ENCODE measurements around the gene PRKCZ. TPM values are rescaled to one million over a fixed set of nuclear protein-coding genes. Genes with fewer than 3 reads are reported as not detected.
A peak's percentile ranks its signal among the peaks of the same experiment; 100 is the strongest.

The PRKCZ gene
- total RNA-seq, 4 donors from 2014 or later: 0.29 to 8.8 (median 3.9) TPM

DNA sequence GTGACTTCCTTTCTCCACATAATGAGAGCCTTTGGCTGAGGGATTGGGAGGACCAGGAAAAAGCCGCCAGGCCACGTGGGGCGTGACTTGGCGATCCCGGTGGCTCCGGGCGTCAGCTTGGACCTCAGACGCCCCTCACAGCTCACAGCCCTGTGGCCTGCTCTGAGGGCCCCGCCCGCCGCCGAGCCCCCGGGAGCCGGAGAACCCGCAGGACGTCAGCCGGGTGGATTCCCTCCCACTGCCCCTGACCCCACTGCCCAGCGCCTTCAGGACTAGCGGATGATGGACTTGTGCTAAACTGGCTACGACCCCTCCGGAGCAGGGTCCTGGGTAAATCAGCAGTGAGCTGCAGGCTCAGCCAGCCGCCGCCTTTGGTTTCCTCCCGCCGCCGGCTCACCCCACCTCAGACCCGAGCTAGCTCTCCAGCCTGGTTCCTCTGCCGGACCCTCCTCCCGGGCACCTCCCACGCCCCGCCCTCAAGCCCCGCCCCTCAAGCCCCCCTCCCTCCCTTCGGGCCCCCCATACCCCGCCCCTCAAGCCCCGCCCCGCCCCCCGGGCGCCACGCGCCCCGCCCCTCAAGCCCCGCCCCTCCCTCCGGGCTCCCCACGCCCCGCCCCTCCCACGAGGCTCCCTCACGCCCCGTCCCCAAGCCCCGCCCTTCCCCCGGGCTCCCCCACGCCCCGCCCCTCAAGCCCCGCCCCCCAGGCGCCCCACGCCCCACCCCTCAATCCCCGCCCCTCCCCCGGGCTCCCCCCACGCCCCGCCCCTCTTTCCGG is 154.4 kb downstream of the PRKCZ start:
- Histone ChIP-seq H3K36me3 (no peaks in the 10 kb centered on the region), H3K27me3 (no peaks in the 10 kb centered on the region), H3K9me3 (no peaks in the 10 kb centered on the region), H3K4me1 (peaks cover 4 to 47% of the 10 kb centered on the region in 2 donors), H3K27ac (peak overlapping the region; percentile 91 to 95), H3K4me3 (peak overlapping the region; percentile 46 to 51)
- TF ChIP-seq, protein P1, sequence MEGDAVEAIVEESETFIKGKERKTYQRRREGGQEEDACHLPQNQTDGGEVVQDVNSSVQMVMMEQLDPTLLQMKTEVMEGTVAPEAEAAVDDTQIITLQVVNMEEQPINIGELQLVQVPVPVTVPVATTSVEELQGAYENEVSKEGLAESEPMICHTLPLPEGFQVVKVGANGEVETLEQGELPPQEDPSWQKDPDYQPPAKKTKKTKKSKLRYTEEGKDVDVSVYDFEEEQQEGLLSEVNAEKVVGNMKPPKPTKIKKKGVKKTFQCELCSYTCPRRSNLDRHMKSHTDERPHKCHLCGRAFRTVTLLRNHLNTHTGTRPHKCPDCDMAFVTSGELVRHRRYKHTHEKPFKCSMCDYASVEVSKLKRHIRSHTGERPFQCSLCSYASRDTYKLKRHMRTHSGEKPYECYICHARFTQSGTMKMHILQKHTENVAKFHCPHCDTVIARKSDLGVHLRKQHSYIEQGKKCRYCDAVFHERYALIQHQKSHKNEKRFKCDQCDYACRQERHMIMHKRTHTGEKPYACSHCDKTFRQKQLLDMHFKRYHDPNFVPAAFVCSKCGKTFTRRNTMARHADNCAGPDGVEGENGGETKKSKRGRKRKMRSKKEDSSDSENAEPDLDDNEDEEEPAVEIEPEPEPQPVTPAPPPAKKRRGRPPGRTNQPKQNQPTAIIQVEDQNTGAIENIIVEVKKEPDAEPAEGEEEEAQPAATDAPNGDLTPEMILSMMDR (IDR thresholded peaks at IDR 0.05): no peak
- TF ChIP-seq POLR2A (IDR thresholded peaks at IDR 0.05): peak; percentile 67
- DNase-seq: peak; percentile 86 to 90
- intact Hi-C loops (cut with DNase I; ENCODE audit: low total_unique reads): no loop called here

DNA sequence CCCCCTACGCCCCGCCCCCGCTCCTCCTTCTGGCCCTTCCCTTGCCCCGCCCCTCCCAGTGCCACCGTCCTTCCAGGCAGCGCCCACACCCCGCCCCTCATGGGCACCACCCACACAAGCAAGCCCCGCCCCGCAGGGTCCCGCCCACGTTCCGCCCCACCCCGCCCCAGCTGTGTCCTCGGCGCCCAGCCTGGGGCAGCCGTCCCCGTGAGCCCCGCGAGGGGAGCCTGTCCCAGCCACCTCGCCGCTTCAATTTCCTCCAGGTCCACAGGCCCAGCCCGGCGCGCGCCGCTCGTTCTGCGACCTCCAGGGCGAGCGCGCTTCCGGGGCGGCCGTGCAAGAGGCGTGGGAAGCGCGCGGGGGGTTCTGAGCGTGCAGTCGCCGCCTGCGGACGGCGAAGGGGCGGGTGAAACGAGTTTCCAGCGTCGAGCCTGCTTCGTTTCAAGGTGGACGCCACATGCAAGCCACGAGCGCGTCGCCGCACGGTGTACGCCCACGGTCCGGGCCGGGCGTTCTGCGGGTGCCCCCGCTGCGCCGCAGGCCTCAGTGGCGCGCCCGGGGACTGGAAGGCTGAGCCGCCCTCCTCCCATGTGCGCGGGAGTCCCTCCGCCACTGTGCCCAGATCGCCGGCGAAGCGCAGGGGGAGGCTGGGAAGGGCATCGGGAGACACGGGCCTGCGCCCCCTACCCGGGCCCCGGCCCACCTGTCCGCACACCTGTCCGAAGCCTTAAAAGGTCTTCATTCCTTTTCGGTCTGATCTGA is 155.2 kb downstream of the PRKCZ start:
- Histone ChIP-seq H3K9me3 (no peaks in the 10 kb centered on the region), H3K36me3 (no peaks in the 10 kb centered on the region), H3K27ac (peak overlapping the region; percentile 93 to 98), H3K4me3 (peak overlapping the region; percentile 27 to 53), H3K27me3 (no peaks in the 10 kb centered on the region), H3K4me1 (peaks cover 4 to 43% of the 10 kb centered on the region in 2 donors)
- DNase-seq: peak; percentile 96 to 98
- intact Hi-C loops (cut with DNase I; ENCODE audit: low total_unique reads): no loop called here
- TF ChIP-seq, protein P1 (IDR thresholded peaks at IDR 0.05): peak in 2 of 4 experiments; percentile 15 to 42
- peak; percentile 53 to 65 for TF ChIP-seq POLR2A (IDR thresholded peaks at IDR 0.05)

GRCh38 chr1:2206813-2207487 is 156.7 kb downstream of the PRKCZ start:
- peak in 1 of 2 donors; percentile 60 for DNase-seq
- no peaks in the 10 kb centered on the region for H3K27me3 ChIP-seq
- intact Hi-C loops (cut with DNase I; ENCODE audit: low total_unique reads): no loop called here
- TF ChIP-seq, protein P1 (IDR thresholded peaks at IDR 0.05): no peak
- TF ChIP-seq POLR2A (IDR thresholded peaks at IDR 0.05): no peak
- no peaks in the 10 kb centered on the region for H3K36me3 ChIP-seq
- no peaks in the 10 kb centered on the region for H3K9me3 ChIP-seq
- peaks cover 4 to 45% of the 10 kb centered on the region in 2 donors for H3K4me1 ChIP-seq
- H3K4me3 ChIP-seq: peak overlapping the region; percentile 12 to 34
- peak overlapping the region; percentile 93 to 98 for H3K27ac ChIP-seq

GRCh38 chr1:2208309-2209239 is 158.4 kb downstream of the PRKCZ start:
- H3K36me3 ChIP-seq: no peaks in the 10 kb centered on the region
- H3K27ac ChIP-seq: peak overlapping the region; percentile 93 to 98
- no peaks in the 10 kb centered on the region for H3K9me3 ChIP-seq
- H3K4me1 ChIP-seq: peaks cover 4 to 49% of the 10 kb centered on the region in 2 donors
- TF ChIP-seq, protein P1 (IDR thresholded peaks at IDR 0.05): no peak
- TF ChIP-seq POLR2A (IDR thresholded peaks at IDR 0.05): no peak
- intact Hi-C loops (cut with DNase I; ENCODE audit: low total_unique reads): no loop called here
- no peaks in the 10 kb centered on the region for H3K27me3 ChIP-seq
- no peak overlapping the region for H3K4me3 ChIP-seq
- DNase-seq: peak; percentile 76

Measured in uterus (tissue), 4 donors.